ENCODE measurements around the gene ABLIM1.

The ABLIM1 gene

GRCh38 chr10:114418109-114418508, 240.0 kb downstream of the ABLIM1 start:
- H3K4me3 ChIP-seq (ENCODE audit: low read depth, low read length): no peak overlapping the region
- no peak for TF ChIP-seq CTCF (IDR thresholded peaks at IDR 0.05; ENCODE audit: borderline replicate concordance, insufficient read depth, low read depth, low read length)

- no peak overlapping the region for H3K4me3 ChIP-seq (ENCODE audit: low read depth, low read length)
- no peak for TF ChIP-seq CTCF (IDR thresholded peaks at IDR 0.05; ENCODE audit: borderline replicate concordance, insufficient read depth, low read depth, low read length)
These were observed 244.9 kb downstream of the ABLIM1 start for GRCh38 chr10:114412907-114413797.

GRCh38 chr10:114408968-114409444, 249.1 kb downstream of the ABLIM1 start:
- no peak overlapping the region for H3K4me3 ChIP-seq (ENCODE audit: low read depth, low read length)
- no peak for TF ChIP-seq CTCF (IDR thresholded peaks at IDR 0.05; ENCODE audit: borderline replicate concordance, insufficient read depth, low read depth, low read length)

GRCh38 chr10:114408112-114408967, 249.7 kb downstream of the ABLIM1 start:
- no peak for TF ChIP-seq CTCF (IDR thresholded peaks at IDR 0.05; ENCODE audit: borderline replicate concordance, insufficient read depth, low read depth, low read length)
- H3K4me3 ChIP-seq (ENCODE audit: low read depth, low read length): no peak overlapping the region

- H3K4me3 ChIP-seq (ENCODE audit: low read depth, low read length): no peak overlapping the region
- TF ChIP-seq CTCF (IDR thresholded peaks at IDR 0.05; ENCODE audit: borderline replicate concordance, insufficient read depth, low read depth, low read length): no peak
These were observed 251.6 kb downstream of the ABLIM1 start for GRCh38 chr10:114406455-114406854.

- no peak overlapping the region for H3K4me3 ChIP-seq (ENCODE audit: low read depth, low read length)
These were observed 253.1 kb downstream of the ABLIM1 start for GRCh38 chr10:114405011-114405350.

More at GRCh38 chr10:114405011-114405350, 253.1 kb downstream of the ABLIM1 start:
- no peak for TF ChIP-seq CTCF (IDR thresholded peaks at IDR 0.05; ENCODE audit: borderline replicate concordance, insufficient read depth, low read depth, low read length)

All from GM12875 (cell line).